Measurements from ENCODE around the gene GNRH2.
"Not testable (repeated sequence)": the region's sequence is repeated elsewhere in the genome, so short reads cannot be mapped to it uniquely, and the experiment has no call there.

GNRH2 gene

GRCh38 chr20:3039426-3039825 lies 4.0 kb upstream of the GNRH2 start:
- in situ Hi-C loops (cut with MboI; ENCODE audit: low pct_unique_long_range_greater_than_20kb, low sequenced_read_pairs): no loop called here
- DNase-seq: no peak

- in situ Hi-C loops (cut with MboI; ENCODE audit: low pct_unique_long_range_greater_than_20kb, low sequenced_read_pairs): no loop called here
- no peak for DNase-seq
Measured at GRCh38 chr20:3040086-3040485, 3.3 kb upstream of the GNRH2 start.

GRCh38 chr20:3041854-3042409 lies 1.5 kb upstream of the GNRH2 start:
- in situ Hi-C loops (cut with MboI; ENCODE audit: low pct_unique_long_range_greater_than_20kb, low sequenced_read_pairs): no loop called here
- DNase-seq: no peak

- in situ Hi-C loops (cut with MboI; ENCODE audit: low pct_unique_long_range_greater_than_20kb, low sequenced_read_pairs): no loop called here
- DNase-seq: no peak
Measured at GRCh38 chr20:3042625-3043024, 797 bp upstream of the GNRH2 start.

GRCh38 chr20:3044336-3044965 lies 1.0 kb downstream of the GNRH2 start:
- in situ Hi-C loops (cut with MboI; ENCODE audit: low pct_unique_long_range_greater_than_20kb, low sequenced_read_pairs): no loop called here
- no peak for DNase-seq

GRCh38 chr20:3045042-3045815 lies 1.8 kb downstream of the GNRH2 start:
- DNase-seq: peak; percentile 92
- in situ Hi-C loops (cut with MboI; ENCODE audit: low pct_unique_long_range_greater_than_20kb, low sequenced_read_pairs): no loop called here

GRCh38 chr20:3045816-3046676 lies 2.6 kb downstream of the GNRH2 start, which contains the start of gene MRPS26:
Gene MRPS26 (plus strand): TSS chr20:3046052. CDS start chr20:3046069, 17 bp downstream.
- in situ Hi-C loops (cut with MboI; ENCODE audit: low pct_unique_long_range_greater_than_20kb, low sequenced_read_pairs): no loop called here
- DNase-seq: no peak

- in situ Hi-C loops (cut with MboI; ENCODE audit: low pct_unique_long_range_greater_than_20kb, low sequenced_read_pairs): no loop called here
- DNase-seq: peak; percentile 54
Measured at GRCh38 chr20:3046677-3047462, 3.4 kb downstream of the GNRH2 start.

GRCh38 chr20:3047486-3048419 lies 4.3 kb downstream of the GNRH2 start:
- DNase-seq: peak; percentile 67
- in situ Hi-C loops (cut with MboI; ENCODE audit: low pct_unique_long_range_greater_than_20kb, low sequenced_read_pairs): no loop called here

- in situ Hi-C loops (cut with MboI; ENCODE audit: low pct_unique_long_range_greater_than_20kb, low sequenced_read_pairs): no loop called here
- DNase-seq: no peak
Measured at GRCh38 chr20:3051385-3052019, 8.1 kb downstream of the GNRH2 start.

GRCh38 chr20:3059489-3059888 lies 16.1 kb downstream of the GNRH2 start:
- in situ Hi-C loops (cut with MboI; ENCODE audit: low pct_unique_long_range_greater_than_20kb, low sequenced_read_pairs): no loop called here
- no peak for DNase-seq

- in situ Hi-C loops (cut with MboI; ENCODE audit: low pct_unique_long_range_greater_than_20kb, low sequenced_read_pairs); DNase-seq: not testable (repeated sequence)
Measured at GRCh38 chr20:3064119-3064518, 20.7 kb downstream of the GNRH2 start.

- in situ Hi-C loops (cut with MboI; ENCODE audit: low pct_unique_long_range_greater_than_20kb, low sequenced_read_pairs): no loop called here
- DNase-seq: no peak
Measured at GRCh38 chr20:3067139-3068014, 24.0 kb downstream of the GNRH2 start.

GRCh38 chr20:3068075-3068474 lies 24.7 kb downstream of the GNRH2 start:
- in situ Hi-C loops (cut with MboI; ENCODE audit: low pct_unique_long_range_greater_than_20kb, low sequenced_read_pairs): no loop called here
- DNase-seq: no peak

GRCh38 chr20:3068986-3069900 lies 25.8 kb downstream of the GNRH2 start:
- in situ Hi-C loops (cut with MboI; ENCODE audit: low pct_unique_long_range_greater_than_20kb, low sequenced_read_pairs): no loop called here

More at GRCh38 chr20:3068986-3069900, 25.8 kb downstream of the GNRH2 start:
- no peak for DNase-seq
